Astrocyte (in vitro differentiated cells and primary cell): Measurements from ENCODE around the gene DCAKD. TPM values are rescaled to one million over a fixed set of nuclear protein-coding genes. Genes with fewer than 3 reads are reported as not detected.

Source experiments
- DNase-seq: peaks from one replicate; pipeline ENCODE4 v3.0.0-alpha.2; 2010; ENCODE audit warnings: low read depth
- FAIRE-seq: peaks from 2 replicates; lab custom pipeline; 2011; peaks lifted over from hg19 to GRCh38; lab: Jason Lieb, UNC
- H2AFZ ChIP-seq: 2 replicates; pipeline ENCODE4 v1.6.0; 2012; ENCODE audit warnings: low read depth, low read length, inconsistent platforms
- H3K27ac ChIP-seq: 2 replicates; pipeline ENCODE4 v1.5.1; 2011; ENCODE audit warnings: low read depth, low read length, inconsistent platforms
- H3K27me3 ChIP-seq: 2 replicates; pipeline ENCODE4 v1.6.0; 2011; ENCODE audit warnings: low read length, inconsistent platforms; ENCODE audit not compliant: insufficient read depth
- H3K36me3 ChIP-seq: 2 replicates; pipeline ENCODE4 v1.5.1; 2011; ENCODE audit warnings: low read length, inconsistent platforms; ENCODE audit not compliant: insufficient read depth
- H3K4me1 ChIP-seq: 2 replicates; pipeline ENCODE4 v1.5.1; 2011; ENCODE audit warnings: low read length, inconsistent platforms; ENCODE audit not compliant: insufficient read depth
- H3K4me2 ChIP-seq: 2 replicates; pipeline ENCODE4 v1.6.0; 2012; ENCODE audit warnings: low read length, inconsistent platforms
- H3K4me3 ChIP-seq: 2 replicates; pipeline ENCODE4 v1.5.1; 2011; ENCODE audit warnings: low read depth, mild to moderate bottlenecking, low read length, inconsistent platforms; ENCODE audit not compliant: insufficient read depth
- H3K79me2 ChIP-seq: 2 replicates; pipeline ENCODE4 v1.6.0; 2012; ENCODE audit warnings: mild to moderate bottlenecking, low read length, inconsistent platforms; ENCODE audit not compliant: insufficient read depth
- H3K9ac ChIP-seq: 2 replicates; pipeline ENCODE4 v1.6.0; 2012; ENCODE audit warnings: mild to moderate bottlenecking, low read length, inconsistent platforms
- H3K9me3 ChIP-seq: 2 replicates; pipeline ENCODE4 v1.5.1; 2012; ENCODE audit warnings: low read depth, mild to moderate bottlenecking, low read length, inconsistent platforms; ENCODE audit not compliant: insufficient read depth
- H4K20me1 ChIP-seq: 2 replicates; pipeline ENCODE4 v1.6.0; 2012; ENCODE audit warnings: low read length, inconsistent platforms; ENCODE audit not compliant: insufficient read depth
- H3K27ac Mint-ChIP-seq: one replicate; pipeline ENCODE4 v1.8.0; 2021; ENCODE audit warnings: mild to moderate bottlenecking, mixed read lengths; ENCODE audit not compliant: unreplicated experiment
- H3K27me3 Mint-ChIP-seq: one replicate; pipeline ENCODE4 v1.8.0; 2021; ENCODE audit warnings: low read depth, mixed read lengths; ENCODE audit not compliant: unreplicated experiment
- H3K36me3 Mint-ChIP-seq: one replicate; pipeline ENCODE4 v1.8.0; 2021; ENCODE audit warnings: low read depth, mixed read lengths; ENCODE audit not compliant: unreplicated experiment
- H3K4me1 Mint-ChIP-seq: one replicate; pipeline ENCODE4 v1.8.0; 2021; ENCODE audit warnings: low read depth, mixed read lengths; ENCODE audit not compliant: unreplicated experiment
- H3K4me3 Mint-ChIP-seq: one replicate; pipeline ENCODE4 v1.8.0; 2021; ENCODE audit warnings: mild to moderate bottlenecking, moderate library complexity, mixed read lengths; ENCODE audit not compliant: unreplicated experiment
- H3K9me3 Mint-ChIP-seq: one replicate; pipeline ENCODE4 v1.8.0; 2021; ENCODE audit warnings: mild to moderate bottlenecking, mixed read lengths; ENCODE audit not compliant: unreplicated experiment
- CTCF ChIP-seq: IDR thresholded peaks from 2 replicates; pipeline ENCODE4 v1.5.1; 2011; ENCODE audit warnings: low read depth, mild to moderate bottlenecking, inconsistent platforms, low read length, moderate library complexity; ENCODE audit not compliant: insufficient read depth
- EZH2 ChIP-seq: IDR thresholded peaks from 2 replicates; pipeline ENCODE4 v1.6.1; 2012; ENCODE audit warnings: mild to moderate bottlenecking, low read length, inconsistent platforms; ENCODE audit not compliant: insufficient read depth
- total RNA-seq: library from RNA; stranded (reverse); gene quantifications from 2 replicates; pipeline ENCODE4 v1.2.1, GENCODE V29; 2021

The DCAKD gene
- total RNA-seq, 1 donor from 2014 or later, result 34.8 TPM

- TF ChIP-seq EZH2 (no peak), CTCF (no peak)
- DNase-seq, result no peak
- no peaks in the 10 kb centered on the region for H3K79me2 ChIP-seq
- Mint-ChIP-seq H3K36me3 (peaks cover 2% of the 10 kb centered on the region), H3K27ac (no peak overlapping the region), H3K4me3 (no peak overlapping the region), H3K9me3 (no peaks in the 10 kb centered on the region), H3K27me3 (peaks cover 46% of the 10 kb centered on the region), H3K4me1 (peaks cover 4% of the 10 kb centered on the region)
- peak overlapping the region; percentile 23 for H2AFZ ChIP-seq
- no peaks in the 10 kb centered on the region for H3K36me3 ChIP-seq
- no peak overlapping the region for H3K9ac ChIP-seq
- peaks cover 4% of the 10 kb centered on the region for H3K27me3 ChIP-seq
- no peaks in the 10 kb centered on the region for H3K4me1 ChIP-seq
- no peaks in the 10 kb centered on the region for H4K20me1 ChIP-seq
- no peaks in the 10 kb centered on the region for H3K9me3 ChIP-seq
- FAIRE-seq, result no peak
- H3K4me3 ChIP-seq, result no peak overlapping the region
- no peak overlapping the region for H3K4me2 ChIP-seq
- H3K27ac ChIP-seq, result no peak overlapping the region
Measured at GRCh38 chr17:44988044-44988942, 63.1 kb downstream of the DCAKD start.

GRCh38 chr17:44983563-44983962 lies 67.9 kb downstream of the DCAKD start:
- H3K4me3 ChIP-seq, result no peak overlapping the region
- no peak for DNase-seq
- no peaks in the 10 kb centered on the region for H3K36me3 ChIP-seq
- no peak for FAIRE-seq
- H3K4me1 ChIP-seq, result peaks cover 9% of the 10 kb centered on the region
- H3K79me2 ChIP-seq, result no peaks in the 10 kb centered on the region
- H3K9me3 ChIP-seq, result no peaks in the 10 kb centered on the region
- no peak overlapping the region for H2AFZ ChIP-seq
- Mint-ChIP-seq H3K36me3 (no peaks in the 10 kb centered on the region), H3K27ac (no peak overlapping the region), H3K9me3 (no peaks in the 10 kb centered on the region), H3K4me1 (peaks cover 4% of the 10 kb centered on the region), H3K27me3 (peaks cover 34% of the 10 kb centered on the region), H3K4me3 (no peak overlapping the region)
- no peak overlapping the region for H3K4me2 ChIP-seq
- no peak overlapping the region for H3K27ac ChIP-seq
- TF ChIP-seq CTCF (no peak), EZH2 (no peak)
- no peak overlapping the region for H3K9ac ChIP-seq
- H3K27me3 ChIP-seq, result peaks cover 10% of the 10 kb centered on the region
- H4K20me1 ChIP-seq, result no peaks in the 10 kb centered on the region
